ENCODE results near the gene ARID1B.

ARID1B gene

DNA sequence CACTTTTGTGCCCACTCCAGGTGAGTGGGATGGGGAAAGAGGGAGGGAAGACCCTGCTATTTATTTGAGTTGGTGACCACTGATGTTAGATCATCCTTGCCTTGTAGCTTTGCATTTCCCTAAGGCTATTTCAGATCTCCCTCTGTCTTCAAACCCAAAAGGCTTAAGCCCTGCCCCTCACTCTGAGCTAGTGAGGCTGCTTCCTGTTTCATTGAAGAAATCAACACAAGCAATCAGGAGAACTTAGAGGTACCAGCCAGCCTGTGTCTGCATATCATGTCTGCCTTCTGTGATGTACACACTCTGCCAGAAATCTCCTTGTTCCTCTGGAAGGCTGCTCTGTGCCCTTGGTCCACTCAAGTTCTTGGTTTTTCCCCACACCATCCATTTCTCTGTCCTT is 135.3 kb downstream of the ARID1B start:
- no peaks in the 10 kb centered on the region for H3K27me3 ChIP-seq (ENCODE audit: control insufficient read depth in 1 of 2, insufficient read depth in 2 of 2, low read length in 2 of 2)
- no peak overlapping the region for H3K4me3 ChIP-seq (ENCODE audit: low read depth in 1 of 2, low read length in 2 of 2)
- no peak overlapping the region for H3K27ac ChIP-seq (ENCODE audit: low read depth, low read length)
- H3K36me3 ChIP-seq (ENCODE audit: control insufficient read depth in 1 of 2, insufficient read depth in 2 of 2, low read length in 2 of 2) = peaks cover 0 to 3% of the 10 kb centered on the region in 2 donors
- no peak overlapping the region for H3K9ac ChIP-seq (ENCODE audit: low read depth in 1 of 2, low read length in 2 of 2)
- no peaks in the 10 kb centered on the region for H3K4me1 ChIP-seq (ENCODE audit: control insufficient read depth in 1 of 2, insufficient read depth in 2 of 2, low read length in 2 of 2)
- no peaks in the 10 kb centered on the region for H3K9me3 ChIP-seq (ENCODE audit: control insufficient read depth in 1 of 2, low read length in 2 of 2)

DNA sequence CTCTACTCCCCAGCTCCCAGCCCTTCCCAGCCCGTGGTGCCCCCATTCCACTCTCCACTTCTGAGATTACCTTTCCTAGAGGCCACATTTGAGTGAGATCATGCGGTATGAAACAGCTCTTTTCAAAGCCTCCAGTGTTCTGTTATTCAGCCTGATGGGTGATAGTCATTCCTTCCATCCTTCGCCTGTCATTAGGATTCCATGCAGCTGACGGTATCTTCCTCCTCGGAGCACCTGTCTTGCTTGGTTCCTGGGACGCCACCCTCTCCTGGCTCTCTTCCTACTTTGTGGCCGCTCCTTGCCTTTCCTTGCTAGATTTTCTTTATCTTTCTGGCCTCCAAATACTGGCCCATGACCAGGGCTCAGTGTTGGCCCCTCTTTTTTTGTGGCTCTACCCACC is 137.0 kb downstream of the ARID1B start:
- Histone ChIP-seq H3K9ac (ENCODE audit: low read depth in 1 of 2, low read length in 2 of 2) (no peak overlapping the region), H3K27me3 (ENCODE audit: control insufficient read depth in 1 of 2, insufficient read depth in 2 of 2, low read length in 2 of 2) (no peaks in the 10 kb centered on the region), H3K4me1 (ENCODE audit: control insufficient read depth in 1 of 2, insufficient read depth in 2 of 2, low read length in 2 of 2) (no peaks in the 10 kb centered on the region), H3K4me3 (ENCODE audit: low read depth in 1 of 2, low read length in 2 of 2) (no peak overlapping the region), H3K36me3 (ENCODE audit: control insufficient read depth in 1 of 2, insufficient read depth in 2 of 2, low read length in 2 of 2) (peaks cover 0 to 3% of the 10 kb centered on the region in 2 donors), H3K27ac (ENCODE audit: low read depth, low read length) (no peak overlapping the region), H3K9me3 (ENCODE audit: control insufficient read depth in 1 of 2, low read length in 2 of 2) (no peaks in the 10 kb centered on the region)

DNA sequence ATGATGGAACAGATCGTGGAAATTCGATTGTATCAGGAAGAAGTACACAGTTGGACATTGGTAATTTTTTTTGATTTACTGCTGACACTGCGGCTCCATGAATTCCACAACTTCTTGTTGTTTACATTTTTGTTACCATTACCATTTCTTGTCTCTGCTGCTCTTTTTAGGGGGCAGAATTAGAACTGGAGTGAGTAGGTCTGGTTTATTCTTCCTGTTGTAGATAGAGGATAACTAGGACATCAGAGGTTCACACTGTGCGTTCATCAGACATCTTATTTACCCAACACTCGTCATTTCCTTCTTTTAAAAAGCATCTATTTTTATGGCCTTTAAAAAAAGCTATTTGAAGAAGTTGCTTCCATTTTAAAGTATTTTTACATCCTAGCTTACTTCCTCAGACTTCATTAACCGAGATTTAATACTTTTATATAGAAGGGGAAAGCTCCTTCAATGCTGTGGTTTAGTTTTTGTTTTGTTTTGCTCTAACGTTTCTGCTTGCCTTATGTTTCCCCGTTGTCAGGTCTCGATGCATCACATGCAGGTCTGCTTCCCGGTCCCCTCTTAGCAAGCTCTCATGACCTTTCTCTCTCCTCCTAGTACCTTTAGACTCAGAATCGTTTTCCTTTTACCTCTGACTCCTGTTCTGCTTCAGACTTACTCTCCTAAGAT is 139.1 kb downstream of the ARID1B start:
- no peaks in the 10 kb centered on the region for H3K9me3 ChIP-seq (ENCODE audit: control insufficient read depth in 1 of 2, low read length in 2 of 2)
- H3K27ac ChIP-seq (ENCODE audit: low read depth, low read length) = no peak overlapping the region
- H3K4me1 ChIP-seq (ENCODE audit: control insufficient read depth in 1 of 2, insufficient read depth in 2 of 2, low read length in 2 of 2) = peaks cover 0 to 2% of the 10 kb centered on the region in 2 donors
- H3K36me3 ChIP-seq (ENCODE audit: control insufficient read depth in 1 of 2, insufficient read depth in 2 of 2, low read length in 2 of 2) = peaks cover 0 to 5% of the 10 kb centered on the region in 2 donors
- H3K4me3 ChIP-seq (ENCODE audit: low read depth in 1 of 2, low read length in 2 of 2) = no peak overlapping the region
- no peak overlapping the region for H3K9ac ChIP-seq (ENCODE audit: low read depth in 1 of 2, low read length in 2 of 2)
- H3K27me3 ChIP-seq (ENCODE audit: control insufficient read depth in 1 of 2, insufficient read depth in 2 of 2, low read length in 2 of 2) = no peaks in the 10 kb centered on the region

DNA sequence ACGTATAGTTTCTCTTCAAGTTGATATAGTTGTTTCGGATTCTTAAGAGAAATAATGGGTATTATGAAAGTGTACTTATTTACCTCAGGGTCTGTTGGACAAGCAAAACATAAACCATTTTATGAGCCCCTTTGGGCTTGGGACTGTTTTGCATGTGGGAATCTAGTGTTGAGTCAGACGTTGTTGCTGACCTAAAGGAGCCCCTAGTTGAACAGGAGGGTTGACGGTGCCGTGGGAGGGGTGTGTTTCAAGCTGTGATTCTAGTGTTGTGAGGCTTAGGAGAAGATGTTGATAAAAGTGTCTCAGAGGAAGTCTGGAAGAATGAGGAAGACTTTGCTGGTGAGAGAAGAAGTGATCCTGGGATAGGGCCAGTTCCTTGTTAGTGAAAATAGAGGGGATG is 140.0 kb downstream of the ARID1B start:
- peaks cover 0 to 5% of the 10 kb centered on the region in 2 donors for H3K36me3 ChIP-seq (ENCODE audit: control insufficient read depth in 1 of 2, insufficient read depth in 2 of 2, low read length in 2 of 2)
- no peak overlapping the region for H3K9ac ChIP-seq (ENCODE audit: low read depth in 1 of 2, low read length in 2 of 2)
- no peak overlapping the region for H3K27ac ChIP-seq (ENCODE audit: low read depth, low read length)
- peaks cover 0 to 2% of the 10 kb centered on the region in 2 donors for H3K4me1 ChIP-seq (ENCODE audit: control insufficient read depth in 1 of 2, insufficient read depth in 2 of 2, low read length in 2 of 2)
- no peaks in the 10 kb centered on the region for H3K27me3 ChIP-seq (ENCODE audit: control insufficient read depth in 1 of 2, insufficient read depth in 2 of 2, low read length in 2 of 2)
- H3K4me3 ChIP-seq (ENCODE audit: low read depth in 1 of 2, low read length in 2 of 2) = no peak overlapping the region
- no peaks in the 10 kb centered on the region for H3K9me3 ChIP-seq (ENCODE audit: control insufficient read depth in 1 of 2, low read length in 2 of 2)

DNA sequence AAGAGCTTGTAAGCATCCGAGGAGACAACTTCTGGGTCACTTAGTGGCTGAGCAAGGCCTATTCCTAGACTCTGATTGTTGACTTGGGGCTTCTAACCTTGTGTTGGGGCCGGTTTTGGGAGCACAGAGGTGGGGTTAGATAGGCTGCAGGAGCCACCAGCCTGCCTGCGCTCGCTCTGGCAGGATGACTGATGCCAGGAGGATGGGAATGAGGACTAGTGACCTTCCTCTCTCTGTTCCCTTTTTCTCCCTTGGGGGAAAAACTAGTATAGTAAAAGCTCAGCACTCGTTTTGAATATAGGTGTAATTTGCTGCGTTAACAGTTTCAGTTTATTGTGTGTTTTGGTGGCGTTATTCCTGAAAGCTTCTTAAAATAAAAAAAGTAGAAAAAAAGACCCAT is 141.5 kb downstream of the ARID1B start:
- Histone ChIP-seq H3K36me3 (ENCODE audit: control insufficient read depth in 1 of 2, insufficient read depth in 2 of 2, low read length in 2 of 2) (peaks cover 0 to 3% of the 10 kb centered on the region in 2 donors), H3K27ac (ENCODE audit: low read depth, low read length) (no peak overlapping the region), H3K9me3 (ENCODE audit: control insufficient read depth in 1 of 2, low read length in 2 of 2) (no peaks in the 10 kb centered on the region), H3K4me1 (ENCODE audit: control insufficient read depth in 1 of 2, insufficient read depth in 2 of 2, low read length in 2 of 2) (peaks cover 0 to 2% of the 10 kb centered on the region in 2 donors), H3K4me3 (ENCODE audit: low read depth in 1 of 2, low read length in 2 of 2) (no peak overlapping the region), H3K27me3 (ENCODE audit: control insufficient read depth in 1 of 2, insufficient read depth in 2 of 2, low read length in 2 of 2) (no peaks in the 10 kb centered on the region), H3K9ac (ENCODE audit: low read depth in 1 of 2, low read length in 2 of 2) (no peak overlapping the region)

DNA sequence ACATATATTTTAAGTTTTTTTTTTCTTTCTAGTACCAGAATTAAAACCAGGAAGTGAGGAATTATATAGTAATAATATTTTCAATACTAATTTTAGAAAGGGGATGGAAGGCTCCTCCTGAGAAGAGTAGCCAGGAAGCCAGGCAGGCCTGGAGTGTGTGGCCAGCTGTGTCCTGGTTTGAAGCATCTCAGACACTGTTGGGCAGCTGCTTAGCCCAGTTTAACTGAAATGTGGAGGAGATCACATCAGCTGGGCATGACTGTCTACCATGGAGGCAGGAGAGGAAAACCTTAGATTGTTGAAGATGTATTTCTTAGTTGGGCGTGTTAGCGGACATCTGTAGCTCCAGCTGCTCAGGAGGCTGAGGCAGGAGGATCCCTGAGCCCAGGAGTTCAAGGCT is 142.2 kb downstream of the ARID1B start:
- H3K27ac ChIP-seq (ENCODE audit: low read depth, low read length) = no peak overlapping the region
- no peak overlapping the region for H3K4me3 ChIP-seq (ENCODE audit: low read depth in 1 of 2, low read length in 2 of 2)
- peaks cover 0 to 2% of the 10 kb centered on the region in 2 donors for H3K4me1 ChIP-seq (ENCODE audit: control insufficient read depth in 1 of 2, insufficient read depth in 2 of 2, low read length in 2 of 2)
- no peaks in the 10 kb centered on the region for H3K27me3 ChIP-seq (ENCODE audit: control insufficient read depth in 1 of 2, insufficient read depth in 2 of 2, low read length in 2 of 2)
- no peaks in the 10 kb centered on the region for H3K9me3 ChIP-seq (ENCODE audit: control insufficient read depth in 1 of 2, low read length in 2 of 2)
- no peak overlapping the region for H3K9ac ChIP-seq (ENCODE audit: low read depth in 1 of 2, low read length in 2 of 2)
- H3K36me3 ChIP-seq (ENCODE audit: control insufficient read depth in 1 of 2, insufficient read depth in 2 of 2, low read length in 2 of 2) = peaks cover 0 to 3% of the 10 kb centered on the region in 2 donors

DNA sequence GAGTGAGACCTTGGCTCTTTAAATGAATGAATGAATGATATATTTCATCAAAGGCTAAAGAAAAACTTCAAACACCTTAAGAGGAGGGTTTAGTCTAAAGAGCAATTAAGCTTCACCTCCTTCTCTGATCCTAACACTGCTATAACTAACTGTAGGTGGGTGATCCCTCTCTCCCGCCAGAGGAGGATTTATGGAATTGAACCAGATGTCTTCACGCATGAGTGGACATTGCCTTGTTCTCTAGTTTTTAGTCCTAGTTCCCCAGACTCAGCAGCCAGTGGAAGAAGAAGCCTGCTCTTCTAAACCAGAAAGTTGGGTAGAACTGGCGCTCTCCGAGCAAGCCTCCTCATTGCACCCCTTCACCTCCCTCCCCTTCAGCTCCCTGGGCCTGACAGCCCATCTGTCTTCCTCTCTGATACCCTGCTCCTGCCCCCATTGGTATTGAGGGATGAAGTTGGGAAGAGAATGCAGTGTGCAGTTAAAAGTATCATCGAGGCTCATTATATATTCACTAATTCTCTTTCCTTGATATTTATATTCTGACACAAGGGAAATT is 142.7 kb downstream of the ARID1B start:
- H3K27ac ChIP-seq (ENCODE audit: low read depth, low read length) = no peak overlapping the region
- peaks cover 0 to 3% of the 10 kb centered on the region in 2 donors for H3K36me3 ChIP-seq (ENCODE audit: control insufficient read depth in 1 of 2, insufficient read depth in 2 of 2, low read length in 2 of 2)
- H3K4me1 ChIP-seq (ENCODE audit: control insufficient read depth in 1 of 2, insufficient read depth in 2 of 2, low read length in 2 of 2) = peaks cover 0 to 2% of the 10 kb centered on the region in 2 donors
- H3K9me3 ChIP-seq (ENCODE audit: control insufficient read depth in 1 of 2, low read length in 2 of 2) = no peaks in the 10 kb centered on the region
- no peak overlapping the region for H3K4me3 ChIP-seq (ENCODE audit: low read depth in 1 of 2, low read length in 2 of 2)
- H3K27me3 ChIP-seq (ENCODE audit: control insufficient read depth in 1 of 2, insufficient read depth in 2 of 2, low read length in 2 of 2) = no peaks in the 10 kb centered on the region
- H3K9ac ChIP-seq (ENCODE audit: low read depth in 1 of 2, low read length in 2 of 2) = no peak overlapping the region

DNA sequence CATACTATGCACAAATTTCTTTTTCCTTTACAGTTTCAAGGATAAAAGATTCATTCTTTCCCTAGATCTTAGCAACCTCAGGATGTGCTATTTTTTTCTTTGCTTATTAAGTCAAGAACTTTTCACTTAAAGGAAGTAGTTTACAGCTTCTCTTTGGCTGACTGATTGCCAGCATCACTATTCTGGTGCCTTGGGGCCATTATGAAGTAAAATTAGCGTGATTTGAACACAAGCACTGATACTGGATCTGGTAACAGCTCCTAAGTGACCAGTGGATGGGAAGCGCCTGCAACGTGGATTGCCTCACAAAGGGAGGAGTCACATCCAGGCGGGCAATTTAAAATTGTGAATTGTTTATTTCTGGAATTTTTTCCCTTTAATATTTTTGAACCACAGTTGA is 147.1 kb downstream of the ARID1B start:
- peaks cover 9 to 10% of the 10 kb centered on the region in 2 donors for H3K4me1 ChIP-seq (ENCODE audit: control insufficient read depth in 1 of 2, insufficient read depth in 2 of 2, low read length in 2 of 2)
- no peaks in the 10 kb centered on the region for H3K9me3 ChIP-seq (ENCODE audit: control insufficient read depth in 1 of 2, low read length in 2 of 2)
- H3K9ac ChIP-seq (ENCODE audit: low read depth in 1 of 2, low read length in 2 of 2) = no peak overlapping the region
- peaks cover 0 to 3% of the 10 kb centered on the region in 2 donors for H3K36me3 ChIP-seq (ENCODE audit: control insufficient read depth in 1 of 2, insufficient read depth in 2 of 2, low read length in 2 of 2)
- H3K4me3 ChIP-seq (ENCODE audit: low read depth in 1 of 2, low read length in 2 of 2) = no peak overlapping the region
- H3K27me3 ChIP-seq (ENCODE audit: control insufficient read depth in 1 of 2, insufficient read depth in 2 of 2, low read length in 2 of 2) = no peaks in the 10 kb centered on the region
- no peak overlapping the region for H3K27ac ChIP-seq (ENCODE audit: low read depth, low read length)

DNA sequence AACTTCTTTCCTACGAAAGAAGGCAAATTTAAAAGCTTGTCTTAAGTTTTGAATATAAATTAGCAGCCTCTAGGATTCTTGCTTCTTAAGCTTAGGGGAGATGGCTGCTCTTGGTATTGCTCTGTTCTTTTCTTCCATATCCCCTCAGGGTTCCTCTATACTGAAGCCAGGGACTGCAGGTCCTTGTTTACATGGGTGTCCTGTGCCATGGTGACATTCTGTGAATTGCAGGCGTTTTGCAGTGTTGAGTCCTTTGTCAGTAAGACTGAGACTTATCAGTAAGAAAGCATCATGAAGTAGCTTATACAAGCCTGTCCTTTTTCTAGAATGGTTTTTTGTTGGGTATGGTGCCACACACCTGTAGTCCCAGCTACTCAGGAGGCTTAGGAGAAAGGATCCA is 147.8 kb downstream of the ARID1B start:
- Histone ChIP-seq H3K4me3 (ENCODE audit: low read depth in 1 of 2, low read length in 2 of 2) (no peak overlapping the region), H3K9ac (ENCODE audit: low read depth in 1 of 2, low read length in 2 of 2) (no peak overlapping the region), H3K9me3 (ENCODE audit: control insufficient read depth in 1 of 2, low read length in 2 of 2) (no peaks in the 10 kb centered on the region), H3K36me3 (ENCODE audit: control insufficient read depth in 1 of 2, insufficient read depth in 2 of 2, low read length in 2 of 2) (no peaks in the 10 kb centered on the region), H3K27ac (ENCODE audit: low read depth, low read length) (no peak overlapping the region), H3K4me1 (ENCODE audit: control insufficient read depth in 1 of 2, insufficient read depth in 2 of 2, low read length in 2 of 2) (peaks cover 8 to 9% of the 10 kb centered on the region in 2 donors), H3K27me3 (ENCODE audit: control insufficient read depth in 1 of 2, insufficient read depth in 2 of 2, low read length in 2 of 2) (no peaks in the 10 kb centered on the region)

DNA sequence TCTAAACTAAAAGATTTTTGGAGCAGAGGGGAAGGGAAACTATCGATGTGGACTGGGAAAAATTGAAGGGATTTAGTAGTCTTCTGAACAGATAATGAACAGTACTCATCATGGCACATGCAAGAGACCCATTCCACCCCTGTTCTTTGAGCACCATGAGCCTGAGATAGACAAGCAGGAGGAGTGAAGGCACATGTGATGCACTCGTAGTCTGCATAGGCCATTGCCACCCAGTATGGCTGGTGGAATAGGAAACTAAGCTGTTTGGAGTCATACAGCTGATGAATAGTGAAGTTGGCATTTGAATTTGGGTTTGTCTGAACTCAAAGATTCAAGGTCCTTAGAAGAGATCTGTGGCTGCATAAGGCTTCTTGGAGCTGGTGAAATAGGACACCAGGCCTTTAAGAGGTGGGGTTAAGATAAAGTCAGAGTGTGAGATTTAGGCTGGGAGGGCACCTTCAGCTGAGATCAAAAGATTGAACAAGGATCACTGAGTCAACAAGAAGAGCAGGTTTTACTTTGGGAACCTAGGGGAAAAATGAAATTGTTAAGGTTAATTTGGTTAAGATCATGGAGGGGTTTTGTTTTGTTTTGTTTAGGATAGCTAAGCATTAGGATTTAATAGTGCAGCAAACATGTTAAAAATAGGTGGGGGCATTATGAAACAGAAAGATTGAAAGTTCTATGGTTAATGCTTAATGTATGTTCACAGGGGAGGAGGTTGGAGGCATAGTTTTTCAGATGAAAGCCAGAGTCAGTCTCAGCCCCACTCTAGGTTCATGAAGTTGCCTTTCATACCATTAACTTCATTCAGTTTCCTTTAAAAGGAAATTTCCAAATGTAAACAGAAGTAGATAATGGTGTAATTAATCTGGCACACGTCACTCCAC is 148.8 kb downstream of the ARID1B start:
- no peaks in the 10 kb centered on the region for H3K27me3 ChIP-seq (ENCODE audit: control insufficient read depth in 1 of 2, insufficient read depth in 2 of 2, low read length in 2 of 2)
- H3K4me1 ChIP-seq (ENCODE audit: control insufficient read depth in 1 of 2, insufficient read depth in 2 of 2, low read length in 2 of 2) = peaks cover 8 to 9% of the 10 kb centered on the region in 2 donors
- no peak overlapping the region for H3K27ac ChIP-seq (ENCODE audit: low read depth, low read length)
- no peaks in the 10 kb centered on the region for H3K36me3 ChIP-seq (ENCODE audit: control insufficient read depth in 1 of 2, insufficient read depth in 2 of 2, low read length in 2 of 2)
- no peak overlapping the region for H3K4me3 ChIP-seq (ENCODE audit: low read depth in 1 of 2, low read length in 2 of 2)
- H3K9me3 ChIP-seq (ENCODE audit: control insufficient read depth in 1 of 2, low read length in 2 of 2) = no peaks in the 10 kb centered on the region
- no peak overlapping the region for H3K9ac ChIP-seq (ENCODE audit: low read depth in 1 of 2, low read length in 2 of 2)
